ENCODE measurements around the gene GIMAP6.

- TF ChIP-seq POLR2AphosphoS5 (IDR thresholded peaks at IDR 0.05; ENCODE audit: low read depth, low read length) (no peak), POLR2A (IDR thresholded peaks at IDR 0.05; ENCODE audit: low read depth, low read length) (no peak), PAX5 (IDR thresholded peaks at IDR 0.05; ENCODE audit: insufficient read depth, low read length, severe bottlenecking) (no peak), TAF1 (IDR thresholded peaks at IDR 0.05; ENCODE audit: low read depth, low read length) (no peak), SPI1 (IDR thresholded peaks at IDR 0.05; ENCODE audit: low read depth, low read length) (no peak)
Measured at GRCh38 chr7:150610233-150610632, 22.0 kb downstream of the GIMAP6 start.
